Keratinocyte (primary cell): ENCODE results near the gene ZNF236. TPM values are rescaled to one million over a fixed set of nuclear protein-coding genes. Genes with fewer than 3 reads are reported as not detected.

Source experiments
- DNase-seq: peaks from one replicate; pipeline ENCODE4 v3.0.0-alpha.2; 2011; ENCODE audit warnings: low read depth, missing footprints, low spot score
- FAIRE-seq: peaks from 2 replicates; lab custom pipeline; 2011; peaks lifted over from hg19 to GRCh38; lab: Jason Lieb, UNC
- H2AFZ ChIP-seq: 2 replicates; pipeline ENCODE4 v1.6.0; 2012; ENCODE audit warnings: low read length, control low read depth, inconsistent platforms; ENCODE audit not compliant: control insufficient read depth
- H3K27ac ChIP-seq: 2 replicates; pipeline ENCODE4 v1.5.1; 2011; ENCODE audit warnings: low read length; ENCODE audit not compliant: control insufficient read depth, insufficient read depth
- H3K27me3 ChIP-seq: 3 replicates; pipeline ENCODE4 v1.6.0; 2011; ENCODE audit warnings: low read length; ENCODE audit not compliant: control insufficient read depth, insufficient read depth; ENCODE audit errors: extremely low read depth
- H3K36me3 ChIP-seq, 2 experiments: 2 replicates in 1 of 2; 3 replicates in 1 of 2; pipeline ENCODE4 v1.5.1; 2011; ENCODE audit warnings: low read length in 2 of 2, mild to moderate bottlenecking in 1 of 2; ENCODE audit not compliant: control insufficient read depth in 2 of 2, insufficient read depth in 2 of 2; ENCODE audit errors: extremely low read depth in 1 of 2
- H3K4me1 ChIP-seq: 3 replicates; pipeline ENCODE4 v1.5.1; 2011; ENCODE audit warnings: low read length; ENCODE audit not compliant: control insufficient read depth, insufficient read depth; ENCODE audit errors: extremely low read depth
- H3K4me2 ChIP-seq: 3 replicates; pipeline ENCODE4 v1.6.0; 2011; ENCODE audit warnings: low read depth, low read length; ENCODE audit not compliant: control insufficient read depth, insufficient read depth; ENCODE audit errors: extremely low read depth
- H3K4me3 ChIP-seq, 3 experiments: fragments of 200-600 bp in 1 of 3; sonication (generic) in 1 of 3; 2 replicates in 2 of 3; 3 replicates in 1 of 3; pipeline ENCODE4 v1.5.1; 2011 to 2016; ENCODE audit warnings: low read length in 3 of 3, mild to moderate bottlenecking in 3 of 3, control low read depth in 2 of 3, inconsistent platforms in 1 of 3, low read depth in 1 of 3, mixed read lengths in 1 of 3, mixed run types in 1 of 3, moderate library complexity in 1 of 3; ENCODE audit not compliant: control insufficient read depth in 2 of 3, insufficient read depth in 2 of 3; ENCODE audit errors: extremely low read depth in 1 of 3
- H3K79me2 ChIP-seq: 2 replicates; pipeline ENCODE4 v1.6.0; 2012; ENCODE audit warnings: low read length; ENCODE audit not compliant: control insufficient read depth, insufficient read depth
- H3K9ac ChIP-seq: 3 replicates; pipeline ENCODE4 v1.6.0; 2011; ENCODE audit warnings: low read length; ENCODE audit not compliant: control insufficient read depth, insufficient read depth; ENCODE audit errors: extremely low read depth
- H3K9me1 ChIP-seq: 3 replicates; pipeline ENCODE4 v1.6.0; 2011; ENCODE audit warnings: low read length; ENCODE audit not compliant: control insufficient read depth, insufficient read depth; ENCODE audit errors: extremely low read depth
- H3K9me3 ChIP-seq: 2 replicates; pipeline ENCODE4 v1.5.1; 2012; ENCODE audit warnings: low read depth, low read length; ENCODE audit not compliant: control insufficient read depth
- H4K20me1 ChIP-seq: 3 replicates; pipeline ENCODE4 v1.6.0; 2011; ENCODE audit warnings: low read length; ENCODE audit not compliant: control insufficient read depth, insufficient read depth; ENCODE audit errors: extremely low read depth
- EZH2 ChIP-seq: IDR thresholded peaks from one replicate; pipeline ENCODE4 v1.6.1; 2012; ENCODE audit warnings: inconsistent platforms, mild to moderate bottlenecking, low read length, moderate library complexity
- dilution Hi-C: fragments of 300-500 bp; cut with MboI; formaldehyde crosslinking; loops from one replicate; pipeline ENCODE4 v1.7.0; 2020; ENCODE audit warnings: low sequenced_read_pairs; ENCODE audit not compliant: extremely low pct_ligation_motif_present
- polyA plus RNA-seq, 5 experiments: library from polyadenylated mRNA; depleted of rRNA in 3 of 5; stranded (reverse) in 3 of 5; stranded (forward) in 1 of 5; unstranded in 1 of 5; fragments of >200 nt; gene quantifications; 1 replicate in 1 of 5; 2 replicates in 3 of 5; 3 replicates in 1 of 5; pipeline versions ENCODE4 v1.2.1 to v1.2.3, GENCODE V29; 2011 to 2012; ENCODE audit warnings: missing spikeins in 2 of 5, low read depth in 1 of 5, low replicate concordance in 1 of 5
- TF ChIP-seq, protein P1 (sequence below), 3 experiments: IDR thresholded peaks in 1 of 3; conservative IDR thresholded peaks in 1 of 3; optimal IDR thresholded peaks in 1 of 3; 2 replicates in 2 of 3; 3 replicates in 1 of 3; pipeline versions ENCODE3 to v1.5.1; 2011; ENCODE audit warnings: low read length in 3 of 3, mild to moderate bottlenecking in 3 of 3, moderate library complexity in 2 of 3, control low read depth in 1 of 3, inconsistent platforms in 1 of 3; ENCODE audit not compliant: insufficient read depth in 2 of 3; ENCODE audit errors: extremely low read depth in 1 of 3

ZNF236 gene
- polyA plus RNA-seq, 1 donor (not counting 4 experiments of a cell fraction or from before 2014, with no cell fraction given), result 4.5 TPM

DNA sequence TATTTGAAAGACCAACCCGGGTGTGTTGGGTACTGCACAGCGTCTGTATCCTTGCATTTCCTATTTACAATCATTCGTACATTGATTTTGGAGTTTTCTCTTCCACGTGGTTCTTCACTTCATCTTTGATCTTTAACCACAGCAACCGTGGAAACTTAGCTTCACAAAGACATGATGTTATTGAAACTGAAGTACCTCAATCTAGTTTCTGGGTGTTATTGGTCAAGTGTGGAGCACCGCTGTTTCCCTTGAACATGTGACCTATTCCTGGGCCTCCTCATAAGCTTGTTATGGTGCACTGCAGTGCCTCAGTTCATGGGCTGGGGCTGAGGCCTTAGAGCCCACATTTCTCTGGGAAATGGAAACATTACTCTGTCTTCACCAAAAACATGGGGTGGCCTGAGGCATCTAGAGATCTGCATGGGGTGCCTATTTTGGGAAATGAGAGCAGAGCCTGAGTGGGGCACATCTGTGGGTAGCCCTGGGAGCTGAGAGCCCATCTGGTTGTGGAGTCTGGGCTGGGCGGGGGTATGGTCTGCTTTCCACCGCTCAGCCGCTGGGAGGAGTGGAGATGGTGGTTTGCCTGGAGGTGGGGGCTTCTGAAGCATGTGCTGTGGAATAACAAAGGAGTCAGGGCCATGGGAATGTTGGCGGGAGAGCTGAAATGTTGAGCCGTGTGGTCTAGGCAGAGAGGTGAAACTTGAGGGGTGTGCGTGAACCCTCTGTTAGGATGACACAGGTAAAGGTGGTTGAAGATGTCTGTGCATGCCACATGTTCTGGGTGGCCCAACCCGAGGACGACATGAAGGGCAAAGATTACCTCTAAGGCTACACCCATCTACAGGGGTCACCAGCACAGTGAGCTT is 37.4 kb downstream of the ZNF236 start:
- Histone ChIP-seq H3K36me3 (peaks cover 6% of the 10 kb centered on the region in 2 experiments), H3K4me2 (no peak overlapping the region), H3K27ac (no peak overlapping the region), H3K27me3 (no peaks in the 10 kb centered on the region), H4K20me1 (no peaks in the 10 kb centered on the region), H2AFZ (no peak overlapping the region), H3K9me1 (no peaks in the 10 kb centered on the region), H3K9me3 (no peaks in the 10 kb centered on the region), H3K4me3 (no peak overlapping the region), H3K9ac (no peak overlapping the region), H3K4me1 (no peaks in the 10 kb centered on the region), H3K79me2 (no peaks in the 10 kb centered on the region)
- no peak for FAIRE-seq
- dilution Hi-C loops, result no loop called here
- TF ChIP-seq EZH2, result no peak
- TF ChIP-seq, protein P1, sequence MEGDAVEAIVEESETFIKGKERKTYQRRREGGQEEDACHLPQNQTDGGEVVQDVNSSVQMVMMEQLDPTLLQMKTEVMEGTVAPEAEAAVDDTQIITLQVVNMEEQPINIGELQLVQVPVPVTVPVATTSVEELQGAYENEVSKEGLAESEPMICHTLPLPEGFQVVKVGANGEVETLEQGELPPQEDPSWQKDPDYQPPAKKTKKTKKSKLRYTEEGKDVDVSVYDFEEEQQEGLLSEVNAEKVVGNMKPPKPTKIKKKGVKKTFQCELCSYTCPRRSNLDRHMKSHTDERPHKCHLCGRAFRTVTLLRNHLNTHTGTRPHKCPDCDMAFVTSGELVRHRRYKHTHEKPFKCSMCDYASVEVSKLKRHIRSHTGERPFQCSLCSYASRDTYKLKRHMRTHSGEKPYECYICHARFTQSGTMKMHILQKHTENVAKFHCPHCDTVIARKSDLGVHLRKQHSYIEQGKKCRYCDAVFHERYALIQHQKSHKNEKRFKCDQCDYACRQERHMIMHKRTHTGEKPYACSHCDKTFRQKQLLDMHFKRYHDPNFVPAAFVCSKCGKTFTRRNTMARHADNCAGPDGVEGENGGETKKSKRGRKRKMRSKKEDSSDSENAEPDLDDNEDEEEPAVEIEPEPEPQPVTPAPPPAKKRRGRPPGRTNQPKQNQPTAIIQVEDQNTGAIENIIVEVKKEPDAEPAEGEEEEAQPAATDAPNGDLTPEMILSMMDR (optimal IDR thresholded peaks at IDR 0.05 in 1 of 3, IDR thresholded peaks at IDR 0.05 in 1 of 3, conservative IDR thresholded peaks at IDR 0.05 in 1 of 3; ENCODE audit: extremely low read depth in 1 of 3, insufficient read depth in 2 of 3, low read length in 3 of 3), result no peak
- no peak for DNase-seq

DNA sequence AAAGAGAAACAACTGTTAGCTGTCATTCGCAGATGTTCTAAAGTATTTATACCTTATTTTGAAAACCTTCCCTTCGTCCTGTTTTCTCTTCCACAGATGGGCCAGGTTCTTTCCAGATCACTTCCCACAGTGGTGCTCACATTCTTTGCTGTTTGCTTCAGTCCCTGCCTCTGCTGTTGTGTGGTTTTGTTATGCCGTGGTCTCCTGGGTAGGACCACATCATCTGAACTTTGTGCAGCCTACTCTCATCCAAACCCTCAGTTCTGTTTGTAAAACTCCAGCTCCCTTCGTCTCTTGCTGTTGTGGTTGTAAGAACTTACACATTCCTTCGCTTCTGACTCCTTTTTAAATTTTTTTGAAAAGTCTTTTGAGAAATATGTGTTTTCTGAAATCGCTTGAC is 38.1 kb downstream of the ZNF236 start:
- no peak for TF ChIP-seq EZH2
- TF ChIP-seq, protein P1 (optimal IDR thresholded peaks at IDR 0.05 in 1 of 3, IDR thresholded peaks at IDR 0.05 in 1 of 3, conservative IDR thresholded peaks at IDR 0.05 in 1 of 3; ENCODE audit: extremely low read depth in 1 of 3, insufficient read depth in 2 of 3, low read length in 3 of 3), result no peak
- Histone ChIP-seq H3K4me2 (no peak overlapping the region), H3K4me3 (no peak overlapping the region), H3K9me3 (no peaks in the 10 kb centered on the region), H2AFZ (no peak overlapping the region), H3K36me3 (peaks cover 6% of the 10 kb centered on the region in 2 experiments), H3K27me3 (no peaks in the 10 kb centered on the region), H3K79me2 (no peaks in the 10 kb centered on the region), H3K27ac (no peak overlapping the region), H3K9me1 (no peaks in the 10 kb centered on the region), H3K9ac (no peak overlapping the region), H3K4me1 (no peaks in the 10 kb centered on the region), H4K20me1 (no peaks in the 10 kb centered on the region)
- FAIRE-seq (no peak), DNase-seq (no peak)
- dilution Hi-C loops, result no loop called here
